Adipocyte (in vitro differentiated cells): ENCODE data around the gene PID1.

Source experiments
- DNase-seq: peaks from one replicate; pipeline ENCODE4 v3.0.0-alpha.2; 2015; ENCODE audit warnings: low read depth
- H3K27me3 ChIP-seq: replicated peaks from 2 replicates; pipeline ENCODE4 v1.7.0; 2013; ENCODE audit warnings: mild to moderate bottlenecking, low read length, moderate library complexity; ENCODE audit not compliant: control insufficient read depth, insufficient read depth
- H3K36me3 ChIP-seq: 2 replicates; pipeline ENCODE4 v1.7.0; 2013; ENCODE audit warnings: low read length, mild to moderate bottlenecking, moderate library complexity; ENCODE audit not compliant: control insufficient read depth, insufficient read depth, severe bottlenecking
- H3K4me1 ChIP-seq: 2 replicates; pipeline ENCODE4 v1.7.0; 2013; ENCODE audit warnings: mild to moderate bottlenecking, low read length, moderate library complexity; ENCODE audit not compliant: control insufficient read depth, insufficient read depth
- H3K4me3 ChIP-seq: 2 replicates; pipeline ENCODE4 v1.7.0; 2013; ENCODE audit warnings: mild to moderate bottlenecking, low read length, moderate library complexity
- H3K9ac ChIP-seq: 2 replicates; pipeline ENCODE4 v1.7.0; 2013; ENCODE audit warnings: mild to moderate bottlenecking, low read length, moderate library complexity
- H3K9me3 ChIP-seq: 2 replicates; pipeline ENCODE4 v1.7.0; 2013; ENCODE audit warnings: mild to moderate bottlenecking, low read length, moderate library complexity; ENCODE audit not compliant: control insufficient read depth

The PID1 gene, protein sequence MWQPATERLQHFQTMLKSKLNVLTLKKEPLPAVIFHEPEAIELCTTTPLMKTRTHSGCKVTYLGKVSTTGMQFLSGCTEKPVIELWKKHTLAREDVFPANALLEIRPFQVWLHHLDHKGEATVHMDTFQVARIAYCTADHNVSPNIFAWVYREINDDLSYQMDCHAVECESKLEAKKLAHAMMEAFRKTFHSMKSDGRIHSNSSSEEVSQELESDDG

GRCh38 chr2:229270551-229271410 lies at the start of gene PID1:
Gene PID1 (minus strand): TSS chr2:229271287. CDS start chr2:229271043, 244 bp downstream.
- Histone ChIP-seq H3K9ac (peak within 1 kb of the TSS; percentile 83), H3K36me3 (no peaks in the 10 kb centered on the region), H3K4me1 (peaks cover 31% of the 10 kb centered on the region), H3K9me3 (no peaks in the 10 kb centered on the region), H3K27me3 (no peaks in the 10 kb centered on the region), H3K4me3 (peak within 1 kb of the TSS; percentile 84)
- DNase-seq: peak; percentile 84

GRCh38 chr2:229319558-229319957 lies 48.5 kb upstream of the PID1 start:
- no peaks in the 10 kb centered on the region for H3K9me3 ChIP-seq
- DNase-seq: no peak
- no peaks in the 10 kb centered on the region for H3K36me3 ChIP-seq
- H3K9ac ChIP-seq: no peak overlapping the region
- no peaks in the 10 kb centered on the region for H3K4me1 ChIP-seq
- no peaks in the 10 kb centered on the region for H3K27me3 ChIP-seq
- H3K4me3 ChIP-seq: no peak overlapping the region

GRCh38 chr2:229314117-229314516 lies 43.0 kb upstream of the PID1 start:
- no peak for DNase-seq
- no peaks in the 10 kb centered on the region for H3K27me3 ChIP-seq
- no peaks in the 10 kb centered on the region for H3K36me3 ChIP-seq

GRCh38 chr2:229313591-229313990 lies 42.5 kb upstream of the PID1 start:
- Histone ChIP-seq H3K9me3 (no peaks in the 10 kb centered on the region), H3K4me3 (peak overlapping the region; percentile 26), H3K36me3 (no peaks in the 10 kb centered on the region), H3K27me3 (no peaks in the 10 kb centered on the region), H3K9ac (no peak overlapping the region), H3K4me1 (peaks cover 11% of the 10 kb centered on the region)
- peak; percentile 52 for DNase-seq

More at GRCh38 chr2:229314117-229314516, 43.0 kb upstream of the PID1 start:
- Histone ChIP-seq H3K9ac (no peak overlapping the region), H3K4me1 (peaks cover 11% of the 10 kb centered on the region), H3K4me3 (peak overlapping the region; percentile 26), H3K9me3 (no peaks in the 10 kb centered on the region)

- Histone ChIP-seq H3K4me1 (peaks cover 33% of the 10 kb centered on the region), H3K4me3 (no peak overlapping the region), H3K27me3 (no peaks in the 10 kb centered on the region), H3K9ac (no peak overlapping the region), H3K36me3 (no peaks in the 10 kb centered on the region), H3K9me3 (no peaks in the 10 kb centered on the region)
- no peak for DNase-seq
Observed at GRCh38 chr2:229301237-229301636, 30.1 kb upstream of the PID1 start.

- peak; percentile 57 for DNase-seq
- Histone ChIP-seq H3K36me3 (no peaks in the 10 kb centered on the region), H3K27me3 (no peaks in the 10 kb centered on the region), H3K9me3 (no peaks in the 10 kb centered on the region), H3K9ac (no peak overlapping the region), H3K4me3 (peak overlapping the region; percentile 41), H3K4me1 (peaks cover 38% of the 10 kb centered on the region)
Observed at GRCh38 chr2:229300790-229301189, 29.7 kb upstream of the PID1 start.

DNA sequence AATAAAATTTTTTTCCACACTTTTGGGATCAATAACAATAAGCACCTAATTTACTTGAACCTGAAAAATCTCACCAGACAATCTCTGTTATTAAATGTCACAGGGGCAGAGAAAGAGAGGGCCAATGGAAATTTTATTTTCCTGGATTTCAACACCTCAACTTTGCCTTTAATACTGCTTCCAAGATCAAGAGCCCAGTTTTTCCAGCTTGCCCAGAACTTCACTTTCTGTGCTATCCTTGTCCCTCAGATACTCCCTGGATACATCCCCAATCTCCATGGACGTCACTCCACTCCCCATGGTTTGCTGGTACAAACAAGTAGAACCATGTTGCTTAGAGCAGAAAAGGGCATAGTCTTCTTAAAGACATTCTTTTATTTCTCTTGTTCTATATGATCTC lies 29.3 kb upstream of the PID1 start:
- Histone ChIP-seq H3K9me3 (no peaks in the 10 kb centered on the region), H3K27me3 (no peaks in the 10 kb centered on the region), H3K4me1 (peaks cover 41% of the 10 kb centered on the region), H3K4me3 (peak overlapping the region; percentile 41), H3K36me3 (no peaks in the 10 kb centered on the region), H3K9ac (no peak overlapping the region)
- no peak for DNase-seq

- H3K9ac ChIP-seq: no peak overlapping the region
Observed at GRCh38 chr2:229297247-229297646, 26.2 kb upstream of the PID1 start.

DNA sequence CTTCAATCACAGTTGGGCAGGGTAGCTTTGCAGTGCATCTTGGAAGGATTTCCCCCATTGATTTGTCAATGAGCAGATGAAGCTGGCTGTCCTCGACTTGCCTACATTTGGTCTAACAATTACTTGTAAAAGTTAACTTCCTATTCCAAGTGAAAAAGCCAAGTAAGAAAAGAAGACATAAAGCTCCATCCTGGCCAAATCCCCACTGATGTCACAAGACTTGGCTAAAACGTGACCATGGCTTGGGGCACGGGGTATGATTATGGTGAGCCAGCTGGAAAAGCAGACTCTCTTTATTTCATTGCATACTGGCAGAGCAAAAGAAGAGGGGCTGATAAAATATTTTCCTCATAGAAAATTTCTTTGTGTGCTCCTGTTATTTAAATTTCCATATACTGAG lies 25.4 kb upstream of the PID1 start:
- H3K27me3 ChIP-seq: no peaks in the 10 kb centered on the region
- no peak for DNase-seq
- H3K4me3 ChIP-seq: peak overlapping the region; percentile 14
- H3K36me3 ChIP-seq: no peaks in the 10 kb centered on the region
- H3K9ac ChIP-seq: no peak overlapping the region
- H3K4me1 ChIP-seq: peaks cover 41% of the 10 kb centered on the region
- H3K9me3 ChIP-seq: no peaks in the 10 kb centered on the region

More at GRCh38 chr2:229297247-229297646, 26.2 kb upstream of the PID1 start:
- peaks cover 41% of the 10 kb centered on the region for H3K4me1 ChIP-seq
- DNase-seq: no peak
- H3K4me3 ChIP-seq: peak overlapping the region; percentile 14
- no peaks in the 10 kb centered on the region for H3K36me3 ChIP-seq
- no peaks in the 10 kb centered on the region for H3K27me3 ChIP-seq
- H3K9me3 ChIP-seq: no peaks in the 10 kb centered on the region

DNA sequence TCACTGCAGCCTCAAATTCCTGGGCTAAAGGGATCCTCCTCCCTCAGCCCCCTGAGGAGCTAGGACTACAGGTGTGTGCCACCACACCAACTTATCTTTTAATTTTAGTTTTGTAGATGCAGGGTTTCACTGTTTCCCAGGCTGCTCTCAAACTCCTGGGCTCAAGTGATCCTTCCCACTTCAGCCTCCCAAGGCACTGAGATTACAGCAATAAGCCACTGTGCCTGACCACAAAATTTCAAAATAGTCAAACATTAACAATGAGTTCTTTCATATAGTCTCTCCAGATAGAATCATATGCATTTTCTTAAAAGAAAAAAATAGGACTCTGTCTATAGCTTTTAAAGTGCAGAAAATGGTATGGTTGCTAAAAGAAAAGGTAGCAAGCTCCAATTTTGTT lies 24.9 kb upstream of the PID1 start:
- peak; percentile 57 for DNase-seq
- Histone ChIP-seq H3K27me3 (no peaks in the 10 kb centered on the region), H3K9ac (no peak overlapping the region), H3K4me3 (peak overlapping the region; percentile 14), H3K4me1 (peaks cover 38% of the 10 kb centered on the region), H3K9me3 (no peaks in the 10 kb centered on the region), H3K36me3 (no peaks in the 10 kb centered on the region)

GRCh38 chr2:229287823-229288222 lies 16.7 kb upstream of the PID1 start:
- no peak for DNase-seq
- no peak overlapping the region for H3K9ac ChIP-seq
- H3K27me3 ChIP-seq: no peaks in the 10 kb centered on the region
- peaks cover 8% of the 10 kb centered on the region for H3K9me3 ChIP-seq
- H3K36me3 ChIP-seq: no peaks in the 10 kb centered on the region
- H3K4me3 ChIP-seq: no peak overlapping the region
- peaks cover 6% of the 10 kb centered on the region for H3K4me1 ChIP-seq
